ENCODE measurements around the gene PCDHGA8. TPM values are rescaled to one million over a fixed set of nuclear protein-coding genes. Genes with fewer than 3 reads are reported as not detected.
"Not testable (repeated sequence)": the region's sequence is repeated elsewhere in the genome, so short reads cannot be mapped to it uniquely, and the experiment has no call there.

PCDHGA8 gene
- 0.19 TPM for polyA plus RNA-seq
- long read RNA-seq, donor 1 = 0 reads
- long read RNA-seq, donor 2 = 0 reads
- long read RNA-seq, donor 3 = 0 reads
- long read RNA-seq, donor 4 = 0 reads
- long read RNA-seq, donor 5, full-length matches to known transcripts = 3 of 3 reads
- long read RNA-seq, donor 5, partial matches to known transcripts = 0 of 3 reads
- long read RNA-seq, donor 5, other reads (novel, unspliced or antisense) = 0 of 3 reads
- long read RNA-seq, donor 6 = 0 reads
- long read RNA-seq, donor 7 = 0 reads
- long read RNA-seq, donor 8, full-length matches to known transcripts = 2 of 2 reads
- long read RNA-seq, donor 8, partial matches to known transcripts = 0 of 2 reads
- long read RNA-seq, donor 8, other reads (novel, unspliced or antisense) = 0 of 2 reads
- long read RNA-seq, donor 9 = 0 reads
- long read RNA-seq, donor 10 = 0 reads
- long read RNA-seq, donor 11 = 0 reads

GRCh38 chr5:141392429-141393198 is at the start of gene PCDHGA8:
TSS of gene PCDHGA8 (plus strand) at chr5:141392633. CDS start at chr5:141392814, 181 bp downstream.
- H3K4me1 ChIP-seq (ENCODE audit: control insufficient read depth, insufficient read depth, low read length) = no peaks in the 10 kb centered on the region
- no peak for DNase-seq
- H3K27me3 ChIP-seq (ENCODE audit: control insufficient read depth, insufficient read depth, low read length) = peaks cover 41% of the 10 kb centered on the region
- H3K36me3 ChIP-seq (ENCODE audit: control insufficient read depth, insufficient read depth, low read length) = no peaks in the 10 kb centered on the region
- WGBS (ENCODE audit: insufficient coverage, low lambda C conversion rate) = 36% methylated on average over 2 of the region's 38 CpGs
- H3K9me3 ChIP-seq (ENCODE audit: control insufficient read depth, low read depth, low read length) = peaks cover 56% of the 10 kb centered on the region
- no peak within 1 kb of the TSS for H3K27ac ChIP-seq (ENCODE audit: low read length)
- H3K4me3 ChIP-seq (ENCODE audit: low read length) = no peak within 1 kb of the TSS

GRCh38 chr5:141342773-141343172 is 49.7 kb upstream of the PCDHGA8 start:
- Histone ChIP-seq H3K27ac (ENCODE audit: low read length) (no peak overlapping the region), H3K27me3 (ENCODE audit: control insufficient read depth, insufficient read depth, low read length) (peaks cover 34% of the 10 kb centered on the region), H3K9me3 (ENCODE audit: control insufficient read depth, low read depth, low read length) (peaks cover 35% of the 10 kb centered on the region), H3K4me1 (ENCODE audit: control insufficient read depth, insufficient read depth, low read length) (no peaks in the 10 kb centered on the region), H3K4me3 (ENCODE audit: low read length) (no peak overlapping the region), H3K36me3 (ENCODE audit: control insufficient read depth, insufficient read depth, low read length) (no peaks in the 10 kb centered on the region)
- WGBS (ENCODE audit: insufficient coverage, low lambda C conversion rate) = no CpG with 5 or more reads among the region's 1 CpG
- DNase-seq = no peak

- Histone ChIP-seq H3K4me3 (ENCODE audit: low read length) (no peak within 1 kb of the TSS), H3K27me3 (ENCODE audit: control insufficient read depth, insufficient read depth, low read length) (peaks cover 32% of the 10 kb centered on the region), H3K9me3 (ENCODE audit: control insufficient read depth, low read depth, low read length) (peaks cover 35% of the 10 kb centered on the region), H3K4me1 (ENCODE audit: control insufficient read depth, insufficient read depth, low read length) (no peaks in the 10 kb centered on the region), H3K27ac (ENCODE audit: low read length) (no peak within 1 kb of the TSS), H3K36me3 (ENCODE audit: control insufficient read depth, insufficient read depth, low read length) (no peaks in the 10 kb centered on the region)
- no peak for DNase-seq
- WGBS (ENCODE audit: insufficient coverage, low lambda C conversion rate) = 0% methylated on average over 1 of the region's 9 CpGs
These were observed 49.0 kb upstream of the PCDHGA8 start, which contains the start of gene PCDHGA3 for GRCh38 chr5:141343242-141343952. TSS of gene PCDHGA3 (plus strand) at chr5:141343829. CDS start at chr5:141344034, 205 bp downstream.

- H3K4me1 ChIP-seq (ENCODE audit: control insufficient read depth, insufficient read depth, low read length) = no peaks in the 10 kb centered on the region
- peaks cover 33% of the 10 kb centered on the region for H3K9me3 ChIP-seq (ENCODE audit: control insufficient read depth, low read depth, low read length)
- H3K4me3 ChIP-seq (ENCODE audit: low read length) = no peak overlapping the region
- H3K27me3 ChIP-seq (ENCODE audit: control insufficient read depth, insufficient read depth, low read length) = peaks cover 28% of the 10 kb centered on the region
- no peak for DNase-seq
- WGBS (ENCODE audit: insufficient coverage, low lambda C conversion rate) = 34% methylated on average over 7 of the region's 31 CpGs
- H3K36me3 ChIP-seq (ENCODE audit: control insufficient read depth, insufficient read depth, low read length) = no peaks in the 10 kb centered on the region
- no peak overlapping the region for H3K27ac ChIP-seq (ENCODE audit: low read length)
These were observed 48.4 kb upstream of the PCDHGA8 start for GRCh38 chr5:141343953-141344463.

- no peak overlapping the region for H3K27ac ChIP-seq (ENCODE audit: low read length)
- peaks cover 33% of the 10 kb centered on the region for H3K9me3 ChIP-seq (ENCODE audit: control insufficient read depth, low read depth, low read length)
- DNase-seq = no peak
- no peaks in the 10 kb centered on the region for H3K36me3 ChIP-seq (ENCODE audit: control insufficient read depth, insufficient read depth, low read length)
- no peaks in the 10 kb centered on the region for H3K4me1 ChIP-seq (ENCODE audit: control insufficient read depth, insufficient read depth, low read length)
- no peak overlapping the region for H3K4me3 ChIP-seq (ENCODE audit: low read length)
- WGBS (ENCODE audit: insufficient coverage, low lambda C conversion rate) = no CpG with 5 or more reads among the region's 20 CpGs
- peaks cover 25% of the 10 kb centered on the region for H3K27me3 ChIP-seq (ENCODE audit: control insufficient read depth, insufficient read depth, low read length)
These were observed 47.1 kb upstream of the PCDHGA8 start for GRCh38 chr5:141345327-141345726.

GRCh38 chr5:141346017-141346416 is 46.4 kb upstream of the PCDHGA8 start:
- DNase-seq; H3K27ac ChIP-seq (ENCODE audit: low read length); H3K4me1 ChIP-seq (ENCODE audit: control insufficient read depth, insufficient read depth, low read length); H3K4me3 ChIP-seq (ENCODE audit: low read length); H3K36me3 ChIP-seq (ENCODE audit: control insufficient read depth, insufficient read depth, low read length): not testable (repeated sequence)
- no CpG with 5 or more reads among the region's 35 CpGs for WGBS (ENCODE audit: insufficient coverage, low lambda C conversion rate)
- peaks cover 27% of the 10 kb centered on the region for H3K9me3 ChIP-seq (ENCODE audit: control insufficient read depth, low read depth, low read length)
- H3K27me3 ChIP-seq (ENCODE audit: control insufficient read depth, insufficient read depth, low read length) = peaks cover 28% of the 10 kb centered on the region

- Histone ChIP-seq H3K27me3 (ENCODE audit: control insufficient read depth, insufficient read depth, low read length) (peaks cover 31% of the 10 kb centered on the region), H3K9me3 (ENCODE audit: control insufficient read depth, low read depth, low read length) (peaks cover 33% of the 10 kb centered on the region), H3K4me3 (ENCODE audit: low read length) (no peak within 1 kb of the TSS), H3K4me1 (ENCODE audit: control insufficient read depth, insufficient read depth, low read length) (no peaks in the 10 kb centered on the region), H3K27ac (ENCODE audit: low read length) (no peak within 1 kb of the TSS), H3K36me3 (ENCODE audit: control insufficient read depth, insufficient read depth, low read length) (no peaks in the 10 kb centered on the region)
- DNase-seq = no peak
- WGBS (ENCODE audit: insufficient coverage, low lambda C conversion rate) = 60% methylated on average over 1 of the region's 29 CpGs
These were observed 42.4 kb upstream of the PCDHGA8 start, which contains the start of gene PCDHGB1 for GRCh38 chr5:141349917-141350619. TSS of gene PCDHGB1 (plus strand) at chr5:141350099. CDS start at chr5:141350261, 162 bp downstream.

GRCh38 chr5:141351591-141351990 is 40.8 kb upstream of the PCDHGA8 start:
- H3K4me3 ChIP-seq (ENCODE audit: low read length) = no peak overlapping the region
- H3K36me3 ChIP-seq (ENCODE audit: control insufficient read depth, insufficient read depth, low read length) = no peaks in the 10 kb centered on the region
- no CpG with 5 or more reads among the region's 36 CpGs for WGBS (ENCODE audit: insufficient coverage, low lambda C conversion rate)
- DNase-seq = no peak
- H3K4me1 ChIP-seq (ENCODE audit: control insufficient read depth, insufficient read depth, low read length) = no peaks in the 10 kb centered on the region
- H3K27ac ChIP-seq (ENCODE audit: low read length) = no peak overlapping the region
- peaks cover 31% of the 10 kb centered on the region for H3K9me3 ChIP-seq (ENCODE audit: control insufficient read depth, low read depth, low read length)
- H3K27me3 ChIP-seq (ENCODE audit: control insufficient read depth, insufficient read depth, low read length) = peaks cover 35% of the 10 kb centered on the region

GRCh38 chr5:141354900-141355469 is 37.4 kb upstream of the PCDHGA8 start, which contains the start of gene PCDHGA4:
TSS of gene PCDHGA4 (plus strand) at chr5:141355021. CDS start at chr5:141355108, 87 bp downstream.
- Histone ChIP-seq H3K4me3 (ENCODE audit: low read length) (no peak within 1 kb of the TSS), H3K4me1 (ENCODE audit: control insufficient read depth, insufficient read depth, low read length) (no peaks in the 10 kb centered on the region), H3K9me3 (ENCODE audit: control insufficient read depth, low read depth, low read length) (peaks cover 39% of the 10 kb centered on the region), H3K36me3 (ENCODE audit: control insufficient read depth, insufficient read depth, low read length) (no peaks in the 10 kb centered on the region), H3K27ac (ENCODE audit: low read length) (no peak within 1 kb of the TSS), H3K27me3 (ENCODE audit: control insufficient read depth, insufficient read depth, low read length) (peaks cover 36% of the 10 kb centered on the region)
- WGBS (ENCODE audit: insufficient coverage, low lambda C conversion rate) = 0% methylated on average over 1 of the region's 29 CpGs
- no peak for DNase-seq

Data from large intestine (tissue), 12 donors.